Aorta (tissue), 5 donors: Measurements from ENCODE around the gene LYPD6. TPM values are rescaled to one million over a fixed set of nuclear protein-coding genes. Genes with fewer than 3 reads are reported as not detected.

Experiments used
- ATAC-seq: fragments of 200-7000 bp; cut with Tn5 transposase; one replicate; pipeline ENCODE4 v1.9.1; 2022; ENCODE audit warnings: moderate library complexity; ENCODE audit not compliant: low FRiP score
- DNase-seq, 2 donors: peaks; one replicate each; pipeline ENCODE4 v3.0.0-alpha.2; 2020
- H3K27ac ChIP-seq, 2 donors: one replicate each; pipeline ENCODE4 v1.5.1; 2013; ENCODE audit warnings: low read length in 2 of 2, mild to moderate bottlenecking in 2 of 2, moderate library complexity in 2 of 2, control low read depth in 1 of 2, inconsistent platforms in 1 of 2, low read depth in 1 of 2
- H3K27me3 ChIP-seq, 2 donors: one replicate each; pipeline ENCODE4 v1.6.1; 2013; ENCODE audit warnings: control low read depth in 1 of 2, low read length in 1 of 2, mild to moderate bottlenecking in 1 of 2, moderate library complexity in 1 of 2; ENCODE audit not compliant: insufficient read depth in 2 of 2, control insufficient read depth in 1 of 2
- H3K36me3 ChIP-seq, 2 donors: one replicate each; pipeline ENCODE4 v1.6.1; 2013; ENCODE audit warnings: control low read depth in 1 of 2, low read length in 1 of 2, mild to moderate bottlenecking in 1 of 2; ENCODE audit not compliant: insufficient read depth in 2 of 2, control insufficient read depth in 1 of 2
- H3K4me1 ChIP-seq, 2 donors: one replicate each; pipeline ENCODE4 v1.6.1; 2013; ENCODE audit warnings: low read length in 2 of 2, control low read depth in 1 of 2, mild to moderate bottlenecking in 1 of 2, moderate library complexity in 1 of 2; ENCODE audit not compliant: insufficient read depth in 2 of 2, control insufficient read depth in 1 of 2
- H3K4me3 ChIP-seq, 2 donors: one replicate each; pipeline ENCODE4 v1.5.1; 2013; ENCODE audit warnings: low read length in 2 of 2, control low read depth in 1 of 2, mild to moderate bottlenecking in 1 of 2
- H3K9me3 ChIP-seq: one replicate; pipeline ENCODE4 v1.6.1; 2013; ENCODE audit warnings: mild to moderate bottlenecking, low read length; ENCODE audit not compliant: control insufficient read depth
- WGBS, 2 donors: extraction: QIAGEN DNeasy Blood & Tissue Kit; methylation state at CpG; one replicate each; pipeline ENCODE4 v1.1.7; 2013; 5-methylcytosine and 5-hydroxymethylcytosine counted together
- intact Hi-C, 2 donors: fragments of 100-400 bp; cut with DNase I; formaldehyde crosslinking; loops; one replicate each; pipeline versions ENCODE4 v1.14.2 to v1.15.0; 2022
- polyA plus RNA-seq, 2 donors: library from polyadenylated mRNA; stranded (reverse); fragments of 200-250 nt; gene quantifications; one replicate each; pipeline ENCODE4 v1.2.3, GENCODE V29; 2013
- total RNA-seq, 2 donors: library from RNA; stranded (reverse); fragmentation: NEBNext Ultra II Directional; extraction: Animal tissue kit (Norgen Biotek cat#: 25700); gene quantifications; one replicate each; pipeline ENCODE4 v1.2.1, GENCODE V29; 2021
- donor health status: healthy with polysubstance abuse.
- donor health status: Bipolar disorder and iron deficiency.
- donor health status: DM: no; HTN: no; CAD: no.
- donor health status: DM: no; HTN: no; CAD: no.
- donor health status: DM: yes; HTN: yes; CAD: no.

LYPD6 gene
- total and polyA plus RNA-seq, 4 donors, result 0.23 to 0.42 (median 0.25) TPM; not detected in 1

- no peak for DNase-seq
- no peaks in the 10 kb centered on the region for H3K4me1 ChIP-seq
- H3K27ac ChIP-seq, result no peak overlapping the region
- H3K36me3 ChIP-seq, result no peaks in the 10 kb centered on the region
- H3K9me3 ChIP-seq, result peaks cover 2% of the 10 kb centered on the region
- H3K4me3 ChIP-seq, result no peak overlapping the region
- H3K27me3 ChIP-seq, result peaks cover 0 to 2% of the 10 kb centered on the region in 2 donors
- ATAC-seq, result no peak
- intact Hi-C loops, result no loop called here
Measured at GRCh38 chr2:149357058-149357457, 26.7 kb downstream of the LYPD6 start.

GRCh38 chr2:149360106-149360505 lies 29.7 kb downstream of the LYPD6 start:
- Histone ChIP-seq H3K27me3 (no peaks in the 10 kb centered on the region), H3K36me3 (no peaks in the 10 kb centered on the region), H3K4me3 (no peak overlapping the region), H3K4me1 (no peaks in the 10 kb centered on the region), H3K27ac (no peak overlapping the region), H3K9me3 (peaks cover 2% of the 10 kb centered on the region)
- no peak for DNase-seq
- no peak for ATAC-seq
- WGBS, 2 donors, result 57 to 61% methylated on average over 1 of the region's 1 CpG
- intact Hi-C loops, result no loop called here

- intact Hi-C loops, result no loop called here
- no peak overlapping the region for H3K4me3 ChIP-seq
Measured at GRCh38 chr2:149363958-149364357, 33.6 kb downstream of the LYPD6 start.

GRCh38 chr2:149364839-149365238 lies 34.5 kb downstream of the LYPD6 start:
- Histone ChIP-seq H3K9me3 (peaks cover 9% of the 10 kb centered on the region), H3K4me3 (no peak overlapping the region), H3K27me3 (no peaks in the 10 kb centered on the region), H3K27ac (no peak overlapping the region), H3K4me1 (no peaks in the 10 kb centered on the region), H3K36me3 (no peaks in the 10 kb centered on the region)
- no peak for ATAC-seq
- intact Hi-C loops, result no loop called here
- no peak for DNase-seq

More at GRCh38 chr2:149363958-149364357, 33.6 kb downstream of the LYPD6 start:
- no peaks in the 10 kb centered on the region for H3K27me3 ChIP-seq
- no peaks in the 10 kb centered on the region for H3K36me3 ChIP-seq
- H3K27ac ChIP-seq, result no peak overlapping the region
- peaks cover 6% of the 10 kb centered on the region for H3K9me3 ChIP-seq
- no peaks in the 10 kb centered on the region for H3K4me1 ChIP-seq
- WGBS, 2 donors, result 33 to 53% methylated on average over 1 of the region's 1 CpG
- no peak for ATAC-seq
- no peak for DNase-seq

DNA sequence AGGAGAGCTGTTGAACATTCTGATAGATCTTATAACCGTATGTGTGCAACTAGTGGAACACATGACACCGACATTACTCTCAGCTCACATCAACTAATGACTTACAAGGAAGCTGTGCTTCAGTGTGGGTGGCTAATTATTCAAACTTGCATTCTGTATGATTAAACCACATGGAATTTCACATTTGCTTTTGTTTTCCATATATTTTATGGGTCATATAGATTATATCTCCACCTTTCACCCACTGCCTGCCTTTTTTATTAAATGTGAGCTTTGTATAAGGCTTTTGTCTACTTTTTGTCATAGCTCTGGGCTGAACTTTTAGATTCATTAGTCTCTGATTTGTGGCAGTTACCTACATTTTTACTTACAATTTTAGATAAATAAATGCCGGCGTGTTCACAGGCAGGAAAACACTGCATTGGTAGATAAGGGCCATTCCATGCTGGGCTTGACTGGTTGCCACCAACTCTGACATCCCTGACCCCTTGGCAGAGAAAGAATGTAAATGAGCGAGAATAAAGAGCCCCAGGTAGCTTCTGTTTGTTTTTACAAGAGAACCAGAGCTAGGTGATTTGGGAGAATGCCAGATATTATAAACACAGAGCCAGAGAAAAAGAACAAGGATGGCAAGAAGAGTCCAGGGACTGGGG lies 35.7 kb downstream of the LYPD6 start:
- no peaks in the 10 kb centered on the region for H3K36me3 ChIP-seq
- H3K4me1 ChIP-seq, result no peaks in the 10 kb centered on the region
- ATAC-seq (no peak), DNase-seq (no peak)
- intact Hi-C loops, result no loop called here
- peaks cover 9% of the 10 kb centered on the region for H3K9me3 ChIP-seq
- no peaks in the 10 kb centered on the region for H3K27me3 ChIP-seq
- H3K27ac ChIP-seq, result no peak overlapping the region
- WGBS, 2 donors, result 51 to 53% methylated on average over 5 of the region's 5 CpGs
- no peak overlapping the region for H3K4me3 ChIP-seq

DNA sequence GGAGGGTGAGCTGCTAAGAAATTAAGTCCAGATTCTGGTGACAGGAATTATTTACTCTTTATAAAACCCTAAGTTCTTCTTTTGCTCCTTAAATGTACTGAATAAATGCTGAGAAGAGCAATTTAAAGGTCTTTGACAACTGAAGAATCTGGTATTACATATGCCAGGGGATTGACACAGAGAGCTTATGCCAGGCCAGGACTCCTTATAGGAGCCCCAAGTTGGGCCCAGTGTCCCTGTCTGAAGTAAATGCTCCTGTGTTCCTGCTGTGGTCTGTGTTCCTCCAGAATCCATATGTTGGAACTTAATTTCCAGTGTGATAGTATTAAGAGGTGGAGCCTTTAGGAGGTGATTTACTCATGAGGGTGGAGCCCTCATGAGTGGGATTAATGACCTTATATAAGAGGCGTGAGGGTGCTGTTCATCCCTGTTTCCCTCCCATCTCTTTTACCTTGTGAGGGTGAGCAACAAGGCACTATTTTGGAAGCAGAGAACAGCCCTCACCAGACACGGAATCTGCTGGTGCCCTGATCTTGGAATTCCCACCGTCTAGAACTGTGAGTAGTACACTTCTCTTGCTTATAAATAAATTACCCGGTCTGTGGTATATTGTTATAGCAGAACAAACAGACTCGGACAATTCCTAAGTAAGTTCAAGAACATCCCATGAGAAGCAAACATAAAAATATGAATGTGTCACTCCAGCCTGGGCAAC lies 39.8 kb downstream of the LYPD6 start:
- no peak for ATAC-seq
- intact Hi-C loops, result no loop called here
- 84 to 90% methylated on average over 5 of the region's 5 CpGs for WGBS, 2 donors

DNA sequence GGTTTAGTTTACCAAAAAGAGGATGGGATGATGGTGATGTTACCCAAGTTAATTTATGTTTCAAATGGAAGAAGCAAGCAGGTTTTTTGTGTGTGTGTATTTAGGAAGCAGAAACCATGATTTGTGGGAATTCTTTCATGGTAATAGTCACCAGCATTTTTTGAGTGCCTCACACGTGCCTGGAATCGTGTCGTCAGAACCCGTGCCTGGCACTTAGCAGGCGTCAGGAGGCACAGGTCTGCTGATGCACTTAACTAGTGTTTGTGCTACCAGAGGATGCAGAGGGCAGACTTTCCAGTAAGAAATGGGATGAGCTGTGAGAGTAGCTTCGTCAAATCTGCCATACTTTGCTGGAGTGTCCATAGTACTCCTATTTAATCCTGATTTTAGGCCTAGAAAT lies 41.1 kb downstream of the LYPD6 start:
- ATAC-seq (no peak), DNase-seq (no peak)
- no peak overlapping the region for H3K27ac ChIP-seq
- no peaks in the 10 kb centered on the region for H3K36me3 ChIP-seq
- H3K4me3 ChIP-seq, result no peak overlapping the region
- intact Hi-C loops, result no loop called here
- H3K9me3 ChIP-seq, result peaks cover 8% of the 10 kb centered on the region
- WGBS, 2 donors, result 91 to 93% methylated on average over 6 of the region's 6 CpGs
- H3K27me3 ChIP-seq, result no peaks in the 10 kb centered on the region
- no peaks in the 10 kb centered on the region for H3K4me1 ChIP-seq

More for the DNA sequence above, 39.8 kb downstream of the LYPD6 start:
- no peaks in the 10 kb centered on the region for H3K27me3 ChIP-seq
- no peak overlapping the region for H3K27ac ChIP-seq
- no peak overlapping the region for H3K4me3 ChIP-seq
- peaks cover 8% of the 10 kb centered on the region for H3K9me3 ChIP-seq
- H3K36me3 ChIP-seq, result no peaks in the 10 kb centered on the region
- no peaks in the 10 kb centered on the region for H3K4me1 ChIP-seq
- DNase-seq, result no peak

DNA sequence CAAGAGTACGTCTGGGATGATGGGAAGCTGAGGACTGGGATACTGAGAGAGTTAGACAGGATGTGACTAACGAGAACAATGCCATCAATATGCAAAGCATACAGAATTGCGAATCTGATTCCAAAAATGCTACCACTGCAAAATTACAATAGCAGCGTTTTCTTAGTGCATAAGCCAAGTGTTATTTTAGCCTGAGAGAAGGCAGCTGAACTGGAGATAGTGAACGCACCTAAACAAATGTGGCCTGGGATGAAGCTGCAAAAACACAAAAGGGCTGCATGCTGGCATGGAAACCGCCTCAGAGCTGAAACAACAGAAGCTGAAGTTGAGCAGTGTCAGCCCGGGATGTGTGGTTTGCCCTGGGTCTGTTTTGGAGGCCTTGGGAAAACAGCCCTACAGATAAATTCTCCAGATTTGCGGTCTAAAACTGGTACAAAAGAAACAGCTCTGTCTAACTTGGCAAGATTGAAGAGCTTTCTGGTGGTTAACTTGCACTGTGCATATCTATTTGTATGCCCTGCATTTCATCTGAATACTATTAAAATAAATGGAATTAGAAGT lies 45.5 kb downstream of the LYPD6 start:
- no peaks in the 10 kb centered on the region for H3K27me3 ChIP-seq
- no peaks in the 10 kb centered on the region for H3K36me3 ChIP-seq
- no peak for DNase-seq
- no peaks in the 10 kb centered on the region for H3K4me1 ChIP-seq
- WGBS, 2 donors, result 6 to 11% methylated on average over 8 of the region's 8 CpGs
- no peaks in the 10 kb centered on the region for H3K9me3 ChIP-seq
- H3K27ac ChIP-seq, result no peak overlapping the region
- H3K4me3 ChIP-seq, result no peak overlapping the region
- intact Hi-C loops, result no loop called here
- ATAC-seq, result no peak

DNA sequence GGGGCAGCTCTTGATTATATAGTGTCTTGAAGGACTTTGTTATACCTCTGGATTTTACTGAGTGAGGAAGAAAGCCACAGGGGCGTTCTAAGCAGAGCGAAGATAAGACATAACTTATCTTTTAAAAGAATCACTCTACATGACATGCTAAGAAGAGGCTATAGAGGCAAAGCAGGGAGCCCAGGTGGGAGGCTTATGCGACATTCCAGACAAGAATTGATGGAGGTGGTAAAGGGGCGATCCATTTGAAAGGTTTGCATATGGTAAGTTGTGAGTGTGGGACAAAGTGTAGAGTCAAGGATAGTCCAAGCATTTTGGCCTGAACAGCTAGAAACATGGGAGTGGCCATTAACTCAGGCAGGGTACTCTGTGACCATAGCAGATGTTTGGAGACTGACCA lies 49.8 kb downstream of the LYPD6 start:
- no peaks in the 10 kb centered on the region for H3K36me3 ChIP-seq
- DNase-seq (no peak), ATAC-seq (no peak)
- H3K27me3 ChIP-seq, result no peaks in the 10 kb centered on the region
- no peak overlapping the region for H3K4me3 ChIP-seq
- no peaks in the 10 kb centered on the region for H3K9me3 ChIP-seq
- intact Hi-C loops, result no loop called here
- WGBS, 2 donors, result 95 to 98% methylated on average over 4 of the region's 4 CpGs
- no peaks in the 10 kb centered on the region for H3K4me1 ChIP-seq
- no peak overlapping the region for H3K27ac ChIP-seq
